HG02884 (cell line): Measurements from ENCODE around the gene MAD2L2.
"Not testable (repeated sequence)": the region's sequence is repeated elsewhere in the genome, so short reads cannot be mapped to it uniquely, and the experiment has no call there.

Experiments used
- ATAC-seq: cut with Tn5 transposase; IDR thresholded peaks from one replicate; pipeline ENCODE4 v1.9.1; 2021; ENCODE audit warnings: mild to moderate bottlenecking, moderate library complexity; ENCODE audit not compliant: unreplicated experiment

MAD2L2 gene

DNA sequence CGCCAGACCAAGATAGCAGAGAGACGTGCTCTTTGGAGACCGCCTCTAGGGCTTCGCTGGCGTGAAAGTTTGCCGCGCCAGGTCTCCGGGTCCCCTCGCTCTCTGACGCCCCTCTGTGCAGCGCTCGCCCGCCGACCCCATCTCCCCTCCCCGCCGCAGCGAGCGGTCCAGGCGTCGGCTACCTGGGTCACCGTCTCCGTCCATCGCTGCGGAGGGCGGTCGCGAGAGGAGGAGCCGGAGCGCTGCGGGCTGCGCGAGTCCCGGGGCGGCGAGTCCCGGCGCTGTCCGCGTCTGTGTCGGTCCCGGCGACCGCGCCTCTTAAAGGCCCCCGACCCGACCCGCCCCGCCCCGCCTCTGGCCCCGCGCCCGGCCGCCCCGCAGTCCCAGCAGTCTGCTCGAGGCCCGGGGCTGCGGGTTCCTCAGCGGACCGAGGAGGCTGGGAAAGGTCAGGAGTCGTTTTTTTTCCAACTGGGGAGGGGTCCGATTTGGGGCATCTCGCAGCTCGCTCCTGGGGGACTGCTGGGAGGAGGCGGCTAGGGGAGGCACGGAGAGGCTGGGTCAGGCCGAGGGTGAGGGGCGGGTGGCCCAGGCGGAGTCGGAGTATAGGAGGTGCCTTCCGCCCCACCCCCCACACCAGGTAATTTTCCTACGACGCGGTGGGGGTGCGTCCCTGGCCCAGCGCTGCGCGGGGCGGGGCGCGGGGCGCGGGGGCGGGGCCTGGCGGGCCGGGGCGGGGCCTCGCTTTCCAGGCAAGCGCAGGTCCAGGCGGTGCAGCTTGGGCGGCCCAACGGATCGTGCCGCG lies 26.6 kb downstream of the MAD2L2 start, which contains the start of the genes FBXO2 and FBXO44:
Gene FBXO2 (minus strand): TSS at position 293 of the 802 bp plus-strand sequence. CDS start 89 bp downstream, at position 204.
Gene FBXO44 (plus strand): TSS at position 741 of the 802 bp plus-strand sequence. CDS start 959 bp downstream, outside the sequence.
- ATAC-seq: peak; percentile 55

DNA sequence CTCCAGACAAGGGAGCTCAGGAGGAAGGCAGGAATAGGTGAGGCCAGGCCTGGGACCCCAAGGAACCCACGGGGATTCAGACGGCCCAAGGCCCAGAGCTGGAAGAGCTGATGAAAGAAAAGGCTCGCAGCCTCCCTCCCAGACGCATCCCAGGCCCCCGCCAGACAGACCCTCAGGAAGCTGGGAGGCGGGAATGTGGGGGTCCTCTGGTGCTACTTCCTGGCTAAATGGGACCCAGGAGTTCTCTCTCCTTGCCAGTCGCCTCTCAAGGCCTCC lies 27.1 kb downstream of the MAD2L2 start:
- ATAC-seq: no peak

DNA sequence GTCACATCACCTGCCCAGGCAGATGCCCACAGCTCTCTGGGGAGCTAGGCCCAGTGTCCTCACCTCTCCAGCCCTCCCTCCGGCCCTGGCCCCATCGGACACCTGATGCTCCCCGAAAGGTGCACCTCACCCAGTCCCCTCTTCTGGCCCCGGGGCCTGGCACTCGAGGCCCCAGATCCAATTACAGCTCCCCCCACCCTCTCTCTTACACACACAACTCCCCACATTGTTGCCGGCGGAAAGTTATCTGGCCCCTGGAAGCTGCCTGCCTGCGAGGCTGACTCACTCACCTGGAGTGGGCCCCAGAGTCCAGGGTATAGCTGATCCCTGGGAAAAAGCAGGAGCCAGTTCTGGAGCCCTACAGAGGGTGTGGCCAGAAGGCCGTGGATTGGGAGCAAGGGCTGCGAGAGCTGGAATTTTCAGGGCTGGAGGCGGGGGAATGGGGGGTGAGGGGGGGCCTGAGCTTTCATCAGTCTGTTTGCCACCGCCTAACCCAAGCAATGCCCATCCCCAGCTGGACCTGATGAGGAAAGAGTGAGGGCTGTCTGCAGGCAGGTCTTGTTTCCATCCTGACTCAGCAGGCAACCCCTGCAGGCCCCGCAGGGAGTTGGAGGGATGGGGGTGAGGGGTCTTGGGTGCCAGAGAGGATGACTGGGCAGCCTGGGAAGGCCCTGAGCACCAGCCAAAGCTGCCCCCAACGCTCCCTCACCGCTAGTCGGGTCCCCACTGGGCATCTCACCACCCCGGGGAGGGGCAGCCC lies 27.7 kb downstream of the MAD2L2 start:
- ATAC-seq: no peak

DNA sequence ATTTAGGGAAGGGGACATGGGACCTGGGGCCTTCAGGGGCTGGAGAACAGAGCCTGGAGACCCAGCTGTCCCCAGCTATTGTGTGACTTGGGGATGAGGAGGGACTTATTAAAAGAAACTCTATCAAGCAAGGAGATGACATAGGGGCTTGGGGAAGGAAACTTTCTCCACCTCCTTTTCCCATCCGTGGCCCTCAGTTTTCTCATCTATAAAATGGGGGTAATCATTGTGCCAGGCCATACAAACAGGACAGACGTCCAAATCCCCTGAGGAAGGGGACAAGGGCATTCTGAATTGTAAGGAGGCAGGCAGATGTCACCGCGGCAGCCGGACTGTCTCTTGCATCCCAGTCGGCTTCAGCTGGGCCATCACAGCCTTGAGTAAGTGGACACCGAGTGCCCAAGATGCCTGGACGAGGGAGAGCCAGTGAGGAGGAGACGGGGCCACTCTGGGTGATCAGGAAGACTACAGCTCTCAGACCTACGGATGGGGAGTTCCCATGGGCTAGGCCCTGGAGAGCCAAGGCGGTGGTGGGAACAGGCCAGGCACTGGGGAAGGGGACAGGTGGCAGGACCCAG lies 28.7 kb downstream of the MAD2L2 start:
- ATAC-seq: no peak

DNA sequence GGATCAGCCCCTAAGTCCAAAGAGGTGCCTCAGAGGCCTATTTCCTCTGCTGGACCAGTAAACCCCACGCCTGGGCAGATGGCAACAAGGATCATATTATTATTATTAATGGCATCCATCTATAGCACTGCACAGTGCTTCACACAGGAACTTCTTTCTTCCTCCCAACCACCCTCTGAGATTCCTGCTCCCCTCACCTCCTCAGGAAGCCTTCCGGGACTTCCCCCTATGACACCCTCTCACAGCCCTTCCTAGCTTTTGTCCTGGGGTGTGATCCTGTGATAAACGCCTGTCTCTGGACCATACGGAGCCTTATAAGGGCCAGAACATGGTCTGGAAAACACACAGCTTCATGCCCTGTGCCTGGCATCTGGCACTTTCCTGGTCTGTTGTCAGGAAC lies 29.9 kb downstream of the MAD2L2 start:
- no peak for ATAC-seq

DNA sequence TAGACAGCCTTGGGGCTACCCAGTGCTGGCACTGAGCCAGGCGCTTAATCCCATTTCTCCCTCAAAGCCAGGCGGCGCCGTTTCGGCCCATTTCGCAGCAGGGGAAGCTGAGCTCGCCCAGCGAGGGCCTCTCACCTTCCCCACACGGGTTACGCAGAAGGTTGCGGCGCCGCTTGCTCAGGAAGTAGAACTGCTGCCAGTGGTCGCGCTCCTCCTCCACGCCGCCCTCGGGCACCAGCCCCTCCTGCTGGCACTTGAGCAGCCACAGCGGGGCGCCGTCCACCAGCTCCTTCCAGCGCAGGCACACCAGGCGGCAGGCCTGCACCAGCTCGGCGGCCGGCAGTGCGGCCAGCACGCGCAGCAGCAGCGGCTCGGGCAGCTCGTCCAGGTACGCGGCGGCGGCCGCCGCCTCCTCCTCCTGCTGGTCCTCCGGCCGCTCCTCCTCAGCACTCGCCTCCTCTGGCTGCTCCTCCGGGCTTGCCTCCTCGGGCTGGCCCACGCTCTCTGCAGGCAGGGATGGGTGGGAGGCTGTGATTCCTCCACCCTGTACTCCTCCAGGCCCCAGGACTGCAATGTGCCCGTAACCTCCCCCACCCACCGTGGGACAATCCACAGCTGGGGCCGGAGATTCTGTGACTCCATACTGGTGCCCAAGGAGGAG lies 30.5 kb downstream of the MAD2L2 start:
- no peak for ATAC-seq

DNA sequence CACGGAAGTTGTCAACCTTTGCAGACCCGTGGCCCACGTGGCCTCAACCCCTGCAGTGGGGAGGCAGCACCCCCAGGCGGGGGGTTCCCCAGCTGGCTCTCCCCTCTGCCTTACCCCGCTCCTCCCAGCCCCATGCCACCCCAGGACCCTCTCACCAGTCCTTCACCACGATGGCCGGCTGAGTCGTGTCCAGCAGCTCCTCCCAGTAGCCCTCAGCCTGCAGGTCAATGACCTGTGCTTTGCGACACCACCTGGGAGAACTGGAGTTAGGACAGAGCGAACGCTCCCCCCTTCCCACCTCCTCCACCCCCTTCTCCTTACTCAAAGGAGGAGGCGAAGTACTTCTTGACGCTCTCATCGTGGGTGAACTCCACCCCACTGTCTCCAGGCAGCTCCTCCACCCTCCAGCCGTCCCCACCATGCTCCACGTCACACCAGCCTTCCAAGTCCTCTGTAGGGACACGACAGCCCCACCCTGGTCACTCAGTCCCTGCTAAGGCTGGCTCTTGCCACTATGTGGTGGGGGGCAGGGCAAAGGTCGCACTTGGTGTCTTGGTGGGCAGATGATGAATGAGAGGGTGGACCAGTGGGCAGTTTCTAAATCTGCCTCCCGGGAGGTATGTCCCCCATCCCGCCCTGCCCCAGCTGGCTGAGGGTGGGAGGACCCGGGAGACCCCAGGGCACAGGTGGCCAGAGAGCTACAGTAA lies 31.2 kb downstream of the MAD2L2 start:
- no peak for ATAC-seq

DNA sequence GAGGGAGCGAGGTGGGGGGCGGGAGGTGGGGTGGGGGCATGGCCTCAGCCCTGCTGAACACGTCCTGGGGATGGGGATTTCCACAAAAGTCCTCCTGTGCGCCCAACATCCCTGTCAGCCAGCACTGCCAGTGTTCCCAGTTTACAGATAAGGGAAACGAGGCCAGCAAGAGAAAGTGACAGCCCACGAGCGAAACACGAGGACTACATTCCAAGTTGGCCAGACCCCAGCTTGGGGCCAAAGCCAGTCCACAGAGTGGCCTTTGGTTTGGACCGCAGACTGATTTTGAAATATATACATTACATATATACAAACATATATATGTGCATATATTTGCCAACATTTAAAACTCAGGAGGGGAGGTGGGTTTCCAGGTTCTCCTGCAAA lies 31.7 kb downstream of the MAD2L2 start:
- no peak for ATAC-seq

DNA sequence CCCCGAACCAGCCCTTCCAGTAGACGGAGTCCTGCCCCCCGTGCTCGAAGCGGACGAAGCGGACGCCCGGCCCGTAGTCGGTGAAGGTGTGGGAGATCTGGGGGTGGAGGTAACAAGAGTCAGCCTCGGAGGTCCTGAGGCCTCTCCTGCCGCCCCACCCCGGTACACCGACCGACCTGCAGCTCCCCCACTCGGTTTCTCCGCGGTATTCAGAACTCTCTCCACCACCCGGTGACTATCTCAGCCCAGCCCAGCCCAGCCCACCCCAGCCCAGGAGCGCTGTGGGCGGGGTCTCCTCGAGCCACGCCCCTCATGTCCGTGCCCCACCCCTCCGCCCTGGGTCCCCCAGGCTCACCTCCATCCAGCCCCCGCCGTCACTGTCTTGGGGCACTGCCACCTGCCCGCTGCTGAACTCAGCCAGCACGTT lies 32.2 kb downstream of the MAD2L2 start:
- ATAC-seq: no peak

DNA sequence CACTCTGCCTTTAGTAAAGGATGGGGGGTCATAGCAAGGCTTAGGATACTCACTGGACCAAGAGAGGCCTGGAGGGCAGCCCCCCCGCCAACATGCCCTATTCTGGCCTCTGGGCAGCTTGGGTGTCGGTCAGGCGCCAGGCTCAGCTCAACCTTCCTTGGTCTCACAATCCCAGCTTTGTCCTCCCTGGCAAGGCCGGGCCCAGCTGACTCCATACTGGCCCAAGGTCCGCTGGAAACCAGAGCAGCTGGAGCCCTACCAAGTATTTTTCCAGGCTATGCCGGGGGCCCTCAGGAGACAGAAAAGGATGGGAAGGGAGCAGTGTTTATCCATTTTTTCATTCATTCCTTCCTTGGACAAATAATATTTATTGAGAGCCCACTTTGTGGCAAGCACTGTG lies 32.9 kb downstream of the MAD2L2 start:
- no peak for ATAC-seq

DNA sequence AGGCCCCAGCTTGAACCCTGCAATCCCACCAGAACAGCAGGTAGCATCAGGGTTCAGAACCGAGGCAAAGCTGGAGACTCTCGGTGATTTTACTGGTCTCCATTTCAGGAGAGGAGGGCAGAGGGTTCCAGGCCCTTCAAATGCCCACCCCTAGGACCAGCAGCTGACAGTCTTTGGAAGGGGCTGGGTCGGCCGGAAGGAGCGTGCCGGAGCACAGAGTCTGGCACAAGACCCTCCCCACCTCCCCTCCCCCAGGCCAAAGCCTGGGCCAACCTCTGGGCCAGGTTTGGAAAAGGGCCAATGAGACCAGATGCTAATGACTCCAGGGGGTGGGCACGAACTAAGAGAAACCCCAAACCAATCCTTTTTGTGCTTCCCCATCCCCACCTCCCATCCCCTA lies 33.6 kb downstream of the MAD2L2 start:
- ATAC-seq: no peak

DNA sequence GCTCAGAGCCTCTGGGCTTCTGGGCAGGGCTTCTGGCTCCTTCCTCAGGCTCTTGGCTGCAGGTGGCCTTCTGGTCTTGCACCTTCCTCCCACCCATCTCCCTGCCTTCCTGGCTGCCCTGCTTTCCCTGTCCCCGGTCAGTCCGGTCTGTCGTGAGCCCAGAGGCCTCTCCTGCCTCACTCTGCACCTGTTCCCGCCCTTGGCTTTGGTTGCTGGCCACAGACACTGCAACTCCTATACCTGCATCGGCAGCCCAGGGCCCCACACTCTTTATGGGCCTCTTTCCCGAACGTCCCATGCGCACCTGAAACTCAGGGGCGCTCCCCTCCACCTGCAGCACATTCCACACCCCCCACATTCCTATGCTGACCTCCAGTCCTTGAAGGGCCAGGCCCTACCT lies 34.6 kb downstream of the MAD2L2 start:
- ATAC-seq: no peak

DNA sequence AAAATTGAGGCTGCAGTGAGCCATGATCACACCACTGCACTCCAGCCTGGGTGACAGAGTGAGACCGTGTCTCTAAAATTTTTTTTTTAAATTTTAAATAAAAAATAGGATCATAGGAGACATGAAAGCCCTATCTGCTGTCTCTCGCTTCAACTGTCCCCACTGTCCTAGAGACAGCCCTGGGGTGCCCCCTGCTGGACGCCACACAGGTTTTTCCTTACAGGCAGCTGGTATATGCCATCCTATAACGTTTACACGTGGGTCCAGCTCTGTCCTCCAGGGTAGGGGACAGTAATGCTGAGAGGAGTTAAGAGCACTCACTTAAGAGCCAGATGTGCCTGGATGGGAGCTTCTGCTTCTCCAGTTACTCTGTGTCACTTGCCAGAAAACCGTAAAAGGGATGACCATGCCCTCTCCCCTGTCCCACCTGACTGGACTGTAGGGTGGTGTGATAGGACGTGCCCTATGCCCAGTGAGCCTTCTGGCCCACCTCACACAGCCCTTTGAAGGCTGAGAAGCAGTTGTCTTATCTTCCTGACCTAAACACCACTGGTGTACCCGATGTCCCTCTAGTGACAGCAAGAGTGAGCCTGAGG lies 35.2 kb downstream of the MAD2L2 start:
- no peak for ATAC-seq

DNA sequence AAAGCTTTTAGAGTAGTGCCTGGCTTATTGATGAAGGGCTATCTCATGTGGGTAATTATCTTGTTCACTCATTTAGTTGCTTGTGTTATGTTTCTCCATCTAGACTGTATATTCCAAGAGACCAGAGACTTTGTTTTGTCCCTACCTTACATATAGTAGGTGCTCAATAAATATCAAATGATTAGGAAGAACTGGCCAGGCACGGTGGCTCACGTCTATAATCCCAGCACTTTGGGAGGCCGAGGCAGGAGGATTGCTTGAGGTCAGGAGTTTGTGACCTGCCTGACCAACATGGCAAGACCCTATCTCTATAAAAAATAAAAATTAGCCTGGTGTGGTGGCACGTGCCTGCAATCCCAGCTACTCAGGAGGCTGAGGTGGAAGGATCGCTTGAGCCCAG lies 35.7 kb downstream of the MAD2L2 start:
- no peak for ATAC-seq

DNA sequence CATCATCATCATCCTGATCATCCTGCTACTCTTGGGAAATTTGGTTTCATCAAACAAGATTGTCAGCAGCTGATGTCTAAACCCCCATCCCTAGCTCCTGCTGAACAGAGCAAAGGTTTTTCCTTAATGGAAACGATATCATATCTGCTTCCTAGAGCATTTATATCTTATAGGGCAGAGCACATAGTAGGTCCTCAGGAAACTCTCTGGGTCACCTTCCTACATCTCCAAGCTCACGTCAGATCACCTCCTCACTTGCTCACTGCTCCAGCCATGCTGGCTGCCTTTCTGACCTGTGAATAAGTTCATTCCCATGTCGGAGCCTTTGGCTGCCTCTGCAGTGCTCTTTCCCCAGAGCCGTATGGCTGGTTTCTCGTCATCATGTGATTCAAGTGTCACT lies 37.2 kb downstream of the MAD2L2 start:
- no peak for ATAC-seq

DNA sequence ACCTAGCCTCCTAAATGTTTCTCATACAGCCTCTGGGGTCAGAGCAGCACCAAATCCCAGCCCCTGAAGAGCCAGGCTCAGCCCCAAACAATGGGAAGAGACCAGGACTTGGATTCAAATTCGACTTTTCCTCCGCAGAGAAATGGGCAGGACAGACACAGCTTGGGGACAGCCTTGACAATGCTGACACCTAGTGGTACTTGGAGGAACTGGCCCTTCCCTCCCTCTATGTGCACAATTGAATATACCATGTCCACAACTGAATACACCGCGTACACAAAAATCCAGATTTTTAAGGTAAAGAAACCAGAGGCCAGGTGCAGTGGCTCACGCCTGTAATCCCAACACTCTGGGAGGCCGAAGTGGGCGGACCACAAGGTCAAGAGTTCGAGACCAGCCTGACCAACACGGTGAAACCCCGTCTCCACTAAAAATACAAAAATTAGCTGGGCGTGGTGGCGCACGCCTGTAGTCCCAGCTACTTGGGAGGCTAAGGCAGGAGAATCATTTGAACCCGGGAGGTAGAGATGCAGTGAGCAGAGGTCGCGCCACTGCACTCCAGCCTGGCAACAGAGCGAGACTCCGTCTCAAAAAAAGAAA lies 38.4 kb downstream of the MAD2L2 start:
- not testable (repeated sequence) for ATAC-seq

DNA sequence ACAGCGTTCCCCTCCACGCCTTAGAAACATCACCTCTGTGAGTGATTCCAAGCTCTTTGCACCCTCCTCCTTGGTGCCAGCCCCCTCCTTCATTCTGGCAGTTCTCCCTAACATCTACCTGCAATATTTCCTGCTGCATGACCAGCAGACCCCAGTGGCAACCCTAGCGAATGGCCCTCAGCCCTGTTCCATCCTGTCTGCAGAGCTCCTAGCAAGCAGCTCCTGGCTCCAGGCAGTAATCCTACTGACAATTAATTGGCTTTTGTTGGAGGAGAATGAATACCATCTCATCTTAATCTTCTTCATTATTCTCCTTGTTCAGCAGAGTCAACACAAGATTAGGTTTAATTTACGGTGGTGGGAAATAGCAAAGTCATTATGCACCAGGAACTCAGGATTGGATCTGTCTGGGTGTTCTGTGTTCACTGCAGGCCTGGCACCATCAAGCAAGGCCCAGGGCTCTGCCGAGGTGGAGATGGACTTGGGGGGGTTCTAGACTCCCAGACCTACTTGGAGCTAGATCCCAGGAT lies 39.1 kb downstream of the MAD2L2 start:
- ATAC-seq: no peak

DNA sequence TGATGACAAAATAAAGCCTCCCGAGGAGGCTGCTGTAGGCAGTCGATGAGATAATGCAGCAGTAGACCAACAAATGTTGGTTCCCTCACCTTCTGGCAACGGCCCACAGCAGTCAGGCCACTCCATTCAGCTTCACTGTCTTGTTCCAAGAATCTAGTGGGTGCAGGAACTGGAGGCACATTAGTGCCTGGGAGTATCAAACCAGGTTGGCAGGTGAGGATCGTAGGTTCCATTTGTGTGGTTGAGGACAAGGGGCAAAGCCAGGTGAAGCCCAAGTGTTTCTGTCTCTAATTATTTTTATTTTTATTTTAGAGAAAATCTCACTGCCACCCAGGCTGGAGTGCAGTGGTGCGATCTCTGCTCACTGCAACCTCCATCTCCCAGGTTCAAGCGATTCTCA lies 40.0 kb downstream of the MAD2L2 start:
- no peak for ATAC-seq

DNA sequence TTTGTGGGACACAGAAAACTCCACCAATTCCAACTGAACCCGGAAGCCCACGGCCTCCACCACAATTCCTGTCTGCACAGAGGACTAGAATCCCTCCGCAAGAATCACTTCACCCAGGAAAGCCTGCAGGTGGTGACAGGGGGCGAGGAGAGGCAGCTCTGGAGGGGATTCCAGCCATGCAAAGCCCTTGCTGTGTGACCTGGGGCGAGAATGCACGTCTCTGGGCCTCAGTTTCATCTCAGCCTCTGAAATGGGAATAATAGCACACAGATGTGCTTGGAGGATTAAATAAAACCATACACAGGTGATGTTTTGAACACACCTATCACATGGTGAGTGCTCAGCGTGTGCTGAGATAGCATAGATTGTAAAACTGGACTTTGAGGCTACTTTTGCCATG lies 40.8 kb downstream of the MAD2L2 start:
- no peak for ATAC-seq

DNA sequence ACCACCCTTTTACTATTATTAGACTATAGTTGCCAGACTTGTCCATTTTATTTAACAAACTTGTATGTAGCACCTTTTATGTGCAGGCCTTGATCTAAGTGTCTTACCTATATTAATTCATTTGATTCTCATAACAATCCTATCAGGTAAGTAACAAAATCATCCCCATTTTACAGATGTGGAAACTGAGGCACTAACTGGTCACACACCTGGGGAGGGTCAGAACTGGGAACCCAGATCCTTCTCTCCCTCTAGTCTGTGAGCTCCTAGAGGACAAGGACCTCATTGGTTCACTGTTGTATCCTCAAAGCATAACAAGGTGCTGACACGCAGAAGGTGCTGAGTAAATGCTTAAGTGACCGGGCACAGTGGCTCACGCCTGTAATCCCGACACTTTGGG lies 41.6 kb downstream of the MAD2L2 start:
- ATAC-seq: no peak
